ENCODE results near the gene CDK11A.
"Not testable (repeated sequence)": the region's sequence is repeated elsewhere in the genome, so short reads cannot be mapped to it uniquely, and the experiment has no call there.

CDK11A gene

GRCh38 chr1:1754051-1754815 is 30.1 kb upstream of the CDK11A start:
- TF ChIP-seq, protein P1, sequence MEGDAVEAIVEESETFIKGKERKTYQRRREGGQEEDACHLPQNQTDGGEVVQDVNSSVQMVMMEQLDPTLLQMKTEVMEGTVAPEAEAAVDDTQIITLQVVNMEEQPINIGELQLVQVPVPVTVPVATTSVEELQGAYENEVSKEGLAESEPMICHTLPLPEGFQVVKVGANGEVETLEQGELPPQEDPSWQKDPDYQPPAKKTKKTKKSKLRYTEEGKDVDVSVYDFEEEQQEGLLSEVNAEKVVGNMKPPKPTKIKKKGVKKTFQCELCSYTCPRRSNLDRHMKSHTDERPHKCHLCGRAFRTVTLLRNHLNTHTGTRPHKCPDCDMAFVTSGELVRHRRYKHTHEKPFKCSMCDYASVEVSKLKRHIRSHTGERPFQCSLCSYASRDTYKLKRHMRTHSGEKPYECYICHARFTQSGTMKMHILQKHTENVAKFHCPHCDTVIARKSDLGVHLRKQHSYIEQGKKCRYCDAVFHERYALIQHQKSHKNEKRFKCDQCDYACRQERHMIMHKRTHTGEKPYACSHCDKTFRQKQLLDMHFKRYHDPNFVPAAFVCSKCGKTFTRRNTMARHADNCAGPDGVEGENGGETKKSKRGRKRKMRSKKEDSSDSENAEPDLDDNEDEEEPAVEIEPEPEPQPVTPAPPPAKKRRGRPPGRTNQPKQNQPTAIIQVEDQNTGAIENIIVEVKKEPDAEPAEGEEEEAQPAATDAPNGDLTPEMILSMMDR (IDR thresholded peaks at IDR 0.05; ENCODE audit: control insufficient read depth, insufficient read depth, low read depth, low read length, missing control alignments), result no peak
- DNase-seq (ENCODE audit: low read depth), result no peak
- no peak overlapping the region for H3K4me3 ChIP-seq (ENCODE audit: control insufficient read depth, low read depth, low read length)

- TF ChIP-seq, protein P1 (IDR thresholded peaks at IDR 0.05; ENCODE audit: control insufficient read depth, insufficient read depth, low read depth, low read length, missing control alignments), result no peak
- DNase-seq (ENCODE audit: low read depth), result no peak
- H3K4me3 ChIP-seq (ENCODE audit: control insufficient read depth, low read depth, low read length), result no peak overlapping the region
Observed at GRCh38 chr1:1753607-1754005, 29.4 kb upstream of the CDK11A start.

DNA sequence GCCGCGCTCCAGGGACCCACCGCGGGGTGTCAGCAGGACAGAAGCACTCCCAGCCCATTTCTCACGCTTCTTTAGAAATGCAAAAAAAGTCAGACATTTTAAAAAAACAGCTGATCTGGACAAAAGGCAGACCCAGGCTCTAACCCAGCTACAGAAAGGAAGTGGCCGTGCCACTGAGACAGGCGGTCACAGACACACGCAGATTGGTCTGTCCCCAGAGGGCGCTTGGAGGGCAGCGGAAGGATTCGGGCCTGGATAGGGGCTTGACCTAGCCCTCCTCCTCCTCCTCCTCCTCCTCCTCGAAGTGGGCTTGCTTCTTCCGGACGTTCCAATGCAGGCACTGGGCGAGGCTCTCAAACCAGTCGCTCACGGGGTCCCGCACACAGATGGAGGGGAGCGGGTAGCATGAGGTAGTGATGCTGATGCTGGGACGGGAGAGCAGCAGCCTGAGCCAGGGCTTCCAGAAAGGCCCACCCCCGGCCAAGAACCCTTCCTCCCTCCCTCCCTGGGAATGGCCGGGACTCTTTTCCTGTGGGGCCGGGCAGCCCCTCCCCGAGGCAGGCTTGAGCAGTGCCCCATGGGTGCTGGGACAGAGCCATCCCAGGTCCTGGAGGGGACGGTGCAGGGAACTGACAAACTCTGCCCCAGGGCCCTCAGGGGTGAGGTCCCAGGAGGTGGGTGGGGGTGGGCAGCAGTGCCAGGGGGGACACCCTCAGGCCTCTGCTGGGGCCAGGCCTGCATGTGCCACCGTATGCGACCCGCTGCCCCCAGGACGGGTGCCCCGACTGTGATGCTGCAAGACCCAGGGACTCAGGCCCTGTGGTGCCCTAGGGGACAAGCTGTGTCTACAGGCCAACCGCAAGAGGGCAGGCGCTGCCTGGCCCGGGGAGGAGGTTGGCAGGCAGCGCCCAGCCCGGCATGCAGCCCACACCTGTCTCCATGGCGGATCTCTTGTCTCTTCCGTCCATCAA is 28.8 kb upstream of the CDK11A start:
- no peak for DNase-seq (ENCODE audit: low read depth)
- TF ChIP-seq, protein P1 (IDR thresholded peaks at IDR 0.05; ENCODE audit: control insufficient read depth, insufficient read depth, low read depth, low read length, missing control alignments), result no peak
- no peak overlapping the region for H3K4me3 ChIP-seq (ENCODE audit: control insufficient read depth, low read depth, low read length)

DNA sequence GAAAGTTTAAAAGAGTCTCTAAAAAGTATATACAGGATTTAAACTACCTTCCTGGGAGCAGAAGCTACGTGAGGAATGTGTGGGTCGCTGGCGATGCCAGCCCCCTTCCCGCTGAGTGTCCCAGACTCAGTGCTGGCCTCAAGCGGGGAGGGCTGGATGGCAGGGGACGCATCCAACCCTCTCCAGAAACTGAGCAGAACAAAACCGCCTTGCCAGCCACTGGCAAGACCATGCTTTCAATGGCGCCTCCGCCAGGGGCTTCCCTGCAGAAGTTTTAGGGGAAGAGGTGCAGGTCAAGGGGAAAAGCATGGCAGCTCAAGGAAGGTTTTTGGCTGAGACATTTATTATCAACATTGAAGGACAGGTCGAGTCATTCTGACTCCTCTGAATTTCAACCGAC is 28.0 kb upstream of the CDK11A start:
- H3K4me3 ChIP-seq (ENCODE audit: control insufficient read depth, low read depth, low read length), result no peak overlapping the region
- TF ChIP-seq, protein P1 (IDR thresholded peaks at IDR 0.05; ENCODE audit: control insufficient read depth, insufficient read depth, low read depth, low read length, missing control alignments), result no peak
- DNase-seq (ENCODE audit: low read depth), result no peak

- not testable (repeated sequence) for DNase-seq (ENCODE audit: low read depth); H3K4me3 ChIP-seq (ENCODE audit: control insufficient read depth, low read depth, low read length)
Observed at GRCh38 chr1:1749941-1750340, 25.8 kb upstream of the CDK11A start.

DNA sequence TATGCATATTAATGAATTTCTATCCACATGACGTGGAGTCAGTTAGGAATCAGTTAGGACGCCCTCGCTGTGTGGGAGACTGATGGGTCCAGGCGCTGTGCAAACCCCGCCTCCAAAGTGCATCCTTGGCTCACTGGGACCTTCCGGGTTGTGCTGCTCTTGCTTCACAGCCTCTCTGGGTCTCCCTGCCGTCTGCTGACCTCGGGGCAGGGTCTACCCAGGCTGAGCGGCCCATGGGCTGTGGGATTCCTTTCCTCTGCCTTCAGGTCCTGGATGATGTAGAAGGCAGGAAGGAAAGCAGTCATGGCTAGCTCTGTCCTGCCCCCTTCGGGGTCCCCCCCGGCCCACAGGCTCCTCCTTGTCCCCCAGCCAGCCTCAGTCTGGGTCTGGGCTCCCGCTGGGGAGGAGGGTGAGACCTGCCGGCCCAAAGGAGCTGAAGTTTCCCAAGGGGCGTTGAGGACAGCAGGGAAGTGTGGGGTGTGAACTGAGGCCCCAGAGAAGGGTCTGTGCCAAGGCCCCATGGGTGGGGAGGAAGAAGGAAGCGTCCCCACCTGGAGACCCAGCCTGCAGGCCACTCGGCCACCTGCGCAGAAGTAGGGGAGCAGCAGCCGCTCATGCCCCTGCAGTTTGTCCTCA is 24.6 kb upstream of the CDK11A start:
- TF ChIP-seq, protein P1 (IDR thresholded peaks at IDR 0.05; ENCODE audit: control insufficient read depth, insufficient read depth, low read depth, low read length, missing control alignments), result no peak
- H3K4me3 ChIP-seq (ENCODE audit: control insufficient read depth, low read depth, low read length), result no peak overlapping the region
- DNase-seq (ENCODE audit: low read depth), result no peak

DNA sequence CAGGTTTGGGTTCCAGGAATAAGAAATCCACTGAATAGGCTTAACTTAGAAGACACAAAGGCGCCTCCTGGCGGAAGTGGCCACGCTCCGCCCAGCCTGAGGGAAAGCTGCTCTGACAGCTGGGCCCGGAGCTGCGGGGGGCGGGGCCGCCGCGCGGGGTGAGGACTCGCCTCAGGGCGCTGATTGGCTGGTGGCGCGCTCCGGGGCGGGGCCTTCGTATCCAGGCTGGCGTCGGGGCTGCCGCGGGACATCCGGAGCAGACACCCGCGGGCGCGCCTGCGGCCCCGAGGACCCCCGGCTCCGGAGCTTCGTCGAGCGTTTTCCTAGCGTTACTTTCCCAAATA is 22.4 kb upstream of the CDK11A start:
- not testable (repeated sequence) for DNase-seq (ENCODE audit: low read depth); H3K4me3 ChIP-seq (ENCODE audit: control insufficient read depth, low read depth, low read length)

- H3K4me3 ChIP-seq (ENCODE audit: control insufficient read depth, low read depth, low read length), result peak overlapping the region; percentile 31
- DNase-seq (ENCODE audit: low read depth), result not testable (repeated sequence)
Observed at GRCh38 chr1:1745651-1746565, 21.8 kb upstream of the CDK11A start.

DNA sequence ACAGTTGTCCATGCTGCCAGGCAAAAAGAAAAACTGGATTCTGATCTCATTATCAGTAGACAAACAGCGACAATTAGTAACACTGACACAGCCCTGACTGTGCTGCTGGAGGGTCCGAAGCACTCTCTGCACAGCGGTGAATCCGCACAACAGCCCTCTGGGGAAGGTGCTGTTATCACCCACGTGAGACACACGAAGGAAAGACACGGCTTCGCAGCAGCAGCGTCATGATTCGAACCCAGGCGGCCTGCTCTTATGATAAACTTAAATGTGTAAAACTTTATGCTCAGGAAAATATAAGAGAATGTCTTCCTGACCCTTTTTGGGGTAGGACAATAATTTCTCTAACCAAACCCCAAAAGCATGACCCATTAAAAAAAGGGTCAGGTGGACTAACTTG is 18.4 kb upstream of the CDK11A start:
- not testable (repeated sequence) for DNase-seq (ENCODE audit: low read depth); H3K4me3 ChIP-seq (ENCODE audit: control insufficient read depth, low read depth, low read length)

GRCh38 chr1:1741013-1741412 is 16.9 kb upstream of the CDK11A start:
- not testable (repeated sequence) for H3K4me3 ChIP-seq (ENCODE audit: control insufficient read depth, low read depth, low read length)
- DNase-seq (ENCODE audit: low read depth), result peak; percentile 96
